ENCODE results near the gene MAU2. TPM values are rescaled to one million over a fixed set of nuclear protein-coding genes. Genes with fewer than 3 reads are reported as not detected.

Gene MAU2
- total and polyA plus RNA-seq, 11 donors: 15.7 to 46.4 (median 29.0) TPM

DNA sequence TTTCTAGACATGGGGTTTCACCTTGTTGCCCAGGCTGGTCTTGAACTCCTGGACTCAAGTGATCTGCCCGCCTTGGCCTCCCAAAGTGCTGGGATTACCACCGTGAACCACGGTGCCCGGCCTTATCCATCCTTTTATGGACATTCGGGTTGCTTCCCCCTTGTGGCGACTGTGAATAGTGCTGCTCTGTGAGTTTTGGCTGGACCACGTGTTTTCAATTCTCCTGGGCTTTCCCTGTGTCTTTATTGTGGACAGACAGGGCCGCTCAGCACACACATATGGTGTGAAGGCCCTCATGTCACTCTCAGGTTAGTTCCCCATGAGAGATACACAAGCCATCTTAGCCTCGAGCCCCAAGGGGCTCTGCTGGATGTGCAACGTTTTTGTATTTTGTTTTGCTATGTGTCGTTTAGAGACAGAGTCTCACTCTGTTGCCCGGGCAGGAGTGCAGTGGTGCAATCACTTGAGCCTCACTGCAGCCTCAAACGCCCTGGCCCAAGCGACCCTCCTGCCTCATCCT, 40.5 kb downstream of the MAU2 start:
- H3K27ac ChIP-seq: peak overlapping the region in 3 of 12 donors; percentile 3 to 38 (median 7)

DNA sequence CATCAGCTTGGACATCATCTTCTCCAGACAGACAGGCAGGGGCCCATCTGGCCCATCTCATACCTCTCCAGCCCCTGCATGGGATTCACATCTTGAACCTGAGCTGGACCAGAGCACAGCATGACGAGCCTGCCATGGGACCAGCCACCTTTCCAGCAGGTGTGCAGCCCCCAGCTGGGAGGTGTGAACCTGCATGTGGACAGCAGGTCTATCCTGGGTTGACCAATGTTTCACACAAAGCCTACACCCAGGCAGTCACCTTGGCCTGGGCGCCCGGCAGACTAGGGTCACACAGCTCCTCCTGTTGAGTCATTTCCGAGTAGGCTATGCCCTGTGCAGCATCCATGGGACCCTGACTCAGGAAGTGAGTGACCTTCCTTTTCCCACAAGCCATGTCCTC, 41.4 kb downstream of the MAU2 start:
- intact Hi-C loops (cut with DNase I): no loop called here
- Histone ChIP-seq H3K36me3 (peaks cover 0 to 25% (median 7%) of the 10 kb centered on the region in 9 donors), H3K4me3 (no peak overlapping the region), H3K27me3 (no peaks in the 10 kb centered on the region), H3K4me1 (peaks cover 0 to 32% (median 15%) of the 10 kb centered on the region in 12 donors), H3K27ac (no peak overlapping the region), H3K9me3 (no peaks in the 10 kb centered on the region)
- no peak for TF ChIP-seq POLR2A (IDR thresholded peaks at IDR 0.05)
- TF ChIP-seq, protein P1, sequence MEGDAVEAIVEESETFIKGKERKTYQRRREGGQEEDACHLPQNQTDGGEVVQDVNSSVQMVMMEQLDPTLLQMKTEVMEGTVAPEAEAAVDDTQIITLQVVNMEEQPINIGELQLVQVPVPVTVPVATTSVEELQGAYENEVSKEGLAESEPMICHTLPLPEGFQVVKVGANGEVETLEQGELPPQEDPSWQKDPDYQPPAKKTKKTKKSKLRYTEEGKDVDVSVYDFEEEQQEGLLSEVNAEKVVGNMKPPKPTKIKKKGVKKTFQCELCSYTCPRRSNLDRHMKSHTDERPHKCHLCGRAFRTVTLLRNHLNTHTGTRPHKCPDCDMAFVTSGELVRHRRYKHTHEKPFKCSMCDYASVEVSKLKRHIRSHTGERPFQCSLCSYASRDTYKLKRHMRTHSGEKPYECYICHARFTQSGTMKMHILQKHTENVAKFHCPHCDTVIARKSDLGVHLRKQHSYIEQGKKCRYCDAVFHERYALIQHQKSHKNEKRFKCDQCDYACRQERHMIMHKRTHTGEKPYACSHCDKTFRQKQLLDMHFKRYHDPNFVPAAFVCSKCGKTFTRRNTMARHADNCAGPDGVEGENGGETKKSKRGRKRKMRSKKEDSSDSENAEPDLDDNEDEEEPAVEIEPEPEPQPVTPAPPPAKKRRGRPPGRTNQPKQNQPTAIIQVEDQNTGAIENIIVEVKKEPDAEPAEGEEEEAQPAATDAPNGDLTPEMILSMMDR (IDR thresholded peaks at IDR 0.05): no peak
- 94 to 96% (median 95%) methylated on average over 4 of the region's 4 CpGs for WGBS, 4 donors
- DNase-seq: no peak
- ATAC-seq: no peak

More for the DNA sequence above, 40.5 kb downstream of the MAU2 start:
- WGBS, 4 donors: 13 to 17% (median 14%) methylated on average over 13 to 14 of the region's 14 CpGs
- TF ChIP-seq, protein P1 (IDR thresholded peaks at IDR 0.05): peak; percentile 65 to 94 (median 82)
- TF ChIP-seq POLR2A (IDR thresholded peaks at IDR 0.05): no peak
- H3K4me3 ChIP-seq: peak overlapping the region in 2 of 12 donors; percentile 5 to 6
- H3K4me1 ChIP-seq: peaks cover 0 to 24% (median 11%) of the 10 kb centered on the region in 12 donors
- intact Hi-C loops (cut with DNase I): no loop called here
- ATAC-seq: peak; percentile 63 to 81 (median 79)
- peaks cover 0 to 34% (median 17%) of the 10 kb centered on the region in 9 donors for H3K36me3 ChIP-seq
- no peaks in the 10 kb centered on the region for H3K9me3 ChIP-seq
- DNase-seq: peak; percentile 76 to 80 (median 80)
- H3K27me3 ChIP-seq: no peaks in the 10 kb centered on the region

DNA sequence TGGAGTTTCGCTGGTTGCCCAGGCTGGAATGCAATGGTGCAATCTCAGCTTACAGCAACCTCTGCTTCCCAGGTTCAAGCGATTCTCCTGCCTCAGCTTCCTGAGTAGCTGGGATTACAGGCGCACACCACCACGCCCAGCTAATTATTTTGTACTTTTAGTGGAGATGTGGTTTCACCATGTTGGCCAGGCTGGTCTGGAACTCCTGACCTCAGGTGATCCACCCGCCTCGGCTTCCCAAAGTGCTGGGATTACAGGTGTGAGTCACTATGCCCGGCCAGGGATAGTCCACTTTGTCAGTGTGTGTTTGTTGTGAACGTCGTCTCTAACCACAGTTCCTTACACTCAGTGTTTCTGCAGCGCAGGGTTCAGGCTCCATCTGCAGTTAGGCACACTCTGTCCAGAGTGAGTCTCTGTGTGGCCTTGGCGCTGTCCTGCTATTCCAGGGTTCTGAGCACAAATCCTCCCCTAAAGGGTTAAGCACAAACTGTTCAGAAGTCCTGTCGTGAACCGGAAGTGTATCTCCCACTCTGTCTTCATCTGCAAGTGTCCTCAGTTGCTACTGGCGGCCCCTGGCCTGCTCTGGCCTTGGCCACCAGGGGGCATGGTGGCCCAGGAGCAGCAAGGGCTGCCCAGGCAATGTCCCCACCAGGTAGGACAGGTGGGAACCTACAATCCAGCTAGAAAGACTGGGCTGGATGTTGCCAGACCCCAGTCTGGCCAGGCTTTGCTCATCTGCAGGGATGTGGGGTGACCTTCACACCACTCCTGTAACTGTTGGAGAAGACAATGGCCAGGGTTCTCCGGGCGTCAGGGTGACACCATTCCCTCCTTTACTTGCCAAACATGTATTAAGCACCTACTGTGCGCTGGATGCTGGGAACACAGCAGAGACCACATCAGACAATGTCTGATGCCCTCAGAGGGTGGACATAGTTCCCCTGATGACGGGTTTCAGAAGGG, 46.1 kb downstream of the MAU2 start:
- DNase-seq (peak; percentile 58 to 86 (median 67)), ATAC-seq (peak; percentile 75 to 90 (median 82))
- H3K4me1 ChIP-seq: peaks cover 0 to 22% (median 10%) of the 10 kb centered on the region in 12 donors
- H3K36me3 ChIP-seq: no peaks in the 10 kb centered on the region
- no peak overlapping the region for H3K4me3 ChIP-seq
- no peaks in the 10 kb centered on the region for H3K9me3 ChIP-seq
- no peaks in the 10 kb centered on the region for H3K27me3 ChIP-seq
- intact Hi-C loops (cut with DNase I): loop anchor here (1.0 to 5.0 kb wide), 7 partner anchors 36 to 124 kb away; partner anchors contain the start of gene GATAD2A (in 4 of the 10)
- H3K27ac ChIP-seq: peak overlapping the region in 1 of 12 donors; percentile 27
- 46 to 50% (median 48%) methylated on average over 16 to 18 of the region's 18 CpGs for WGBS, 4 donors
- TF ChIP-seq, protein P1 (IDR thresholded peaks at IDR 0.05): peak; percentile 90 to 97 (median 94)
- no peak for TF ChIP-seq POLR2A (IDR thresholded peaks at IDR 0.05)

DNA sequence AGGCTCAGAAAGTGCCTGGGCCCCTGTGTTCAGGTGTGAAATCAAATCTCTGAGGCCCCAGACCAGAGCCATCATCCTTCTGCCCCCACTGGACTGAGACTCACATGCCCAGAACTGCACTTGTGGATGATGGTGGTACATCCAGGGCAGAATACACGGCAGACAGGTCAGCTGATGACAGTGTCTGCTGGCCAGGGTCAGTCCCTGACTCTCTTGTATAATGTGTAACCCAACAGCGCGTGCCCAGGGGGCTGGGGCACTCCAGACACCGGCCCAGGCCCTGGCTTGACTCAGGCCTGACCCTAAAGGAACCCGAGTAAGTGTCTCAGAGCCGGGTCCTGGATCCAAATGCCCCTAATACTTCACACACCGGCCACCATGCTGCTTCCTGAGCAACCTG, 47.5 kb downstream of the MAU2 start:
- Histone ChIP-seq H3K4me1 (peaks cover 0 to 33% (median 16%) of the 10 kb centered on the region in 12 donors), H3K27ac (no peak overlapping the region), H3K27me3 (no peaks in the 10 kb centered on the region), H3K9me3 (no peaks in the 10 kb centered on the region), H3K36me3 (no peaks in the 10 kb centered on the region), H3K4me3 (no peak overlapping the region)
- ATAC-seq (no peak), DNase-seq (peak in 1 of 5 donors; percentile 13)
- WGBS, 4 donors: 75 to 88% (median 82%) methylated on average over 7 of the region's 7 CpGs
- intact Hi-C loops (cut with DNase I): loop anchor here in 5 of 10 donors (5.0 kb wide), 2 partner anchors 34 to 39 kb away; partner anchors contain the start of gene GATAD2A (in 4 of the 5)
- TF ChIP-seq, protein P1 (IDR thresholded peaks at IDR 0.05): no peak
- TF ChIP-seq POLR2A (IDR thresholded peaks at IDR 0.05): no peak
